ENCODE results near the gene NQO1. TPM values are rescaled to one million over a fixed set of nuclear protein-coding genes. Genes with fewer than 3 reads are reported as not detected.

Gene NQO1
- total and polyA plus RNA-seq, 2 of the 8 experiments (the other 6 are each of a cell fraction or from before 2014, with no cell fraction given) = 32.7 to 45.7 TPM

DNA sequence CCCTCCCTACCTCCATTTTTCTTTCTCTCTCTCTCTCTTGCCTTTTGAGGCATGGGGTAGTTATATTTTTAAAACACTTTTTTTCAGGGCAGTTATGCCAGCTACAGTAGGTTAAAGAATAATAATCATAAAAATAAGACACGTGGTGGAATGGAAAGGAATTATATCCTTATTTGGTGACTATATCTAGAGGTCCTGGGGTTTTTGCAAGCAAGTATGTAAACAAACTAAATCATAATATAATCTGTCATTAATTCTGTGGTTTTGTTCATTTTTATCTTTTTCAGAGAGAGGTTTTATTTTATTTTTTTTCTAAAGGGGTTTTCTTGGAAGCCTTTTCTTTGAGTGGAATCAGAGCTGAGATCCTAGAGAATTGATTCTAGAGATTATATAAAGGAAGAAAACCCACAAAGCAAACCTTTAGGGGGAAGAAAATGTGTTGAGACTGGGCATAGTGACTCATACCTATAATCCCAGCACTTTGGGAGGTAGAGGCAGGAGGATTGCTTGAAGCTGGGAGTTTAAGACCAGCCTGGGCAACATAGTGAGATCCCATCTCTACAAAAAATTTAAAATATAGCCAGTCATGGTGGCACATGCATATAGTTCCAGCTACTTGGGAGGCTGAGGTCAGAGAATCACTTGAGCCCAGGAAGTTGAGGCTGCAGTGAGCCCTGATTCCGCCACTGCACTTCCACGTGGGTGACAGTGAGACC is 53.2 kb downstream of the NQO1 start:
- no peak for FAIRE-seq
- no peak overlapping the region for H3K9ac ChIP-seq (replicated peaks in 1 of 4; ENCODE audit: extremely low read depth in 1 of 4, low read depth in 3 of 4, low read length in 3 of 4)
- TF ChIP-seq PHF8 (conservative IDR thresholded peaks at IDR 0.05; ENCODE audit: low read depth, low read length) = no peak
- TF ChIP-seq RFX5 (IDR thresholded peaks at IDR 0.05; ENCODE audit: borderline replicate concordance, low read depth, low read length) = no peak
- no peak for TF ChIP-seq RBBP5 (IDR thresholded peaks at IDR 0.05; ENCODE audit: borderline replicate concordance, low read depth, low read length)
- TF ChIP-seq, protein P1, sequence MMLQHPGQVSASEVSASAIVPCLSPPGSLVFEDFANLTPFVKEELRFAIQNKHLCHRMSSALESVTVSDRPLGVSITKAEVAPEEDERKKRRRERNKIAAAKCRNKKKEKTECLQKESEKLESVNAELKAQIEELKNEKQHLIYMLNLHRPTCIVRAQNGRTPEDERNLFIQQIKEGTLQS (IDR thresholded peaks at IDR 0.05; ENCODE audit: insufficient read depth, low read depth, low read length) = no peak
- TF ChIP-seq POLR2A (IDR thresholded peaks at IDR 0.05; ENCODE audit: control extremely low read depth in 1 of 2, low read depth in 2 of 2, low read length in 2 of 2) = no peak
- TF ChIP-seq SRF (IDR thresholded peaks at IDR 0.05; ENCODE audit: low read depth, low read length) = no peak
- no peak for TF ChIP-seq KDM4A (IDR thresholded peaks at IDR 0.05; ENCODE audit: low read depth, low read length, severe bottlenecking)
- TF ChIP-seq SAP30 (IDR thresholded peaks at IDR 0.05; ENCODE audit: insufficient read depth, insufficient replicate concordance, low read length) = no peak
- no peak for TF ChIP-seq SIRT6 (IDR thresholded peaks at IDR 0.05; ENCODE audit: low read length)
- TF ChIP-seq TEAD4 (IDR thresholded peaks at IDR 0.05; ENCODE audit: low read depth, low read length) = no peak
- no peak for TF ChIP-seq RAD21 (IDR thresholded peaks at IDR 0.05 in 1 of 2, conservative IDR thresholded peaks at IDR 0.05 in 1 of 2; ENCODE audit: low read depth in 2 of 2, low read length in 2 of 2)
- no peak for TF ChIP-seq CEBPB (IDR thresholded peaks at IDR 0.05; ENCODE audit: low read depth, low read length)

More for the DNA sequence above, 53.2 kb downstream of the NQO1 start:
- Histone ChIP-seq H4K20me1 (replicated peaks in 1 of 2; ENCODE audit: control insufficient read depth in 1 of 2, insufficient read depth in 2 of 2, low read length in 2 of 2) (no peaks in the 10 kb centered on the region), H3K56ac (replicated peaks; ENCODE audit: insufficient read length, low read depth, low read length) (no peak overlapping the region), H2AK5ac (ENCODE audit: low read depth, low read length) (no peak overlapping the region), H3K4me3 (ENCODE audit: extremely low read depth in 1 of 4, insufficient read depth in 2 of 4, low read depth in 3 of 4, low read length in 4 of 4) (no peak overlapping the region), H2AFZ (ENCODE audit: low read length) (no peak overlapping the region), H2BK12ac (ENCODE audit: low read depth, low read length) (no peak overlapping the region), H3K23ac (ENCODE audit: insufficient read length) (no peak overlapping the region), H2BK15ac (ENCODE audit: low read length) (no peak overlapping the region), H4K8ac (ENCODE audit: extremely low read depth, insufficient read depth, low read length) (no peak overlapping the region), H3K79me1 (ENCODE audit: low read depth, low read length) (no peaks in the 10 kb centered on the region), H3K18ac (ENCODE audit: extremely low read depth, low read length) (no peak overlapping the region), H2BK5ac (ENCODE audit: low read depth, low read length) (no peak overlapping the region), H2BK120ac (replicated peaks; ENCODE audit: low read depth, low read length) (no peak overlapping the region), H3K9me3 (ENCODE audit: insufficient read depth in 2 of 2, low read depth in 1 of 2, low read length in 1 of 2) (no peaks in the 10 kb centered on the region), H2BK20ac (ENCODE audit: low read length) (no peak overlapping the region), H3K27ac (ENCODE audit: low read depth, low read length) (no peak overlapping the region), H3K4me1 (replicated peaks in 1 of 4; ENCODE audit: control insufficient read depth in 3 of 4, insufficient read depth in 4 of 4, low read length in 3 of 4) (no peaks in the 10 kb centered on the region), H3K4me2 (ENCODE audit: insufficient read depth in 1 of 2, low read depth in 2 of 2, low read length in 2 of 2) (no peak overlapping the region), H3K23me2 (ENCODE audit: low read depth, low read length) (no peaks in the 10 kb centered on the region), H3K27me3 (replicated peaks in 1 of 4; ENCODE audit: control insufficient read depth in 3 of 4, extremely low read depth in 1 of 4, insufficient read depth in 3 of 4, low read length in 3 of 4) (no peaks in the 10 kb centered on the region), H4K91ac (replicated peaks; ENCODE audit: insufficient read length, low read length) (no peak overlapping the region), H3K36me3 (ENCODE audit: control insufficient read depth in 2 of 4, insufficient read depth in 4 of 4, low read length in 3 of 4) (peaks cover 0 to 23% (median 14%) of the 10 kb centered on the region in 4 experiments; a peak in 4 of 8 replicates), H3K14ac (ENCODE audit: insufficient read length) (no peak overlapping the region), H3K79me2 (ENCODE audit: control insufficient read depth in 1 of 2, insufficient read depth in 2 of 2, low read length in 2 of 2) (no peaks in the 10 kb centered on the region), H3K4ac (replicated peaks; ENCODE audit: insufficient read length, low read depth, low read length) (no peak overlapping the region), H4K5ac (ENCODE audit: insufficient read length, low read depth, low read length) (no peak overlapping the region)
- no peak for DNase-seq (ENCODE audit: low read depth in 1 of 2, low spot score in 2 of 2)
- ChIA-PET CTCF (ENCODE audit: partially characterized antibody) (interaction anchor here (0.6 to 0.7 kb wide), 3 partner anchors 10 to 636 kb away, joined by 3 read pairs; no protein-coding TSS in a partner anchor), POLR2A (ENCODE audit: partially characterized antibody) (interaction anchor here (0.6 to 0.7 kb wide), 2 partner anchors 9 to 58 kb away, joined by 3 to 4 read pairs; no protein-coding TSS in a partner anchor)
- WGBS, 2 experiments (ENCODE audit: extremely low coverage in 1 of 2, insufficient coverage in 1 of 2, insufficient read length in 1 of 2, insufficient replicate concordance in 2 of 2, low coverage in 1 of 2, low lambda C conversion rate in 2 of 2, missing lambda C conversion rate in 1 of 2) = 86% methylated on average over 3 of the region's 3 CpGs; no CpG with 5 or more reads in 1 of the 2 experiments

Measured in H1 (cell line).